Chondrocyte (in vitro differentiated cells): ENCODE results near the gene MYO10. TPM values are rescaled to one million over a fixed set of nuclear protein-coding genes. Genes with fewer than 3 reads are reported as not detected.
A peak's percentile ranks its signal among the peaks of the same experiment; 100 is the strongest.

Source experiments
- DNase-seq: peaks from one replicate; pipeline ENCODE4 v3.0.0; 2021; ENCODE audit warnings: mixed read lengths, low spot score
- H3K27ac Mint-ChIP-seq: one replicate; pipeline ENCODE4 v1.8.0; 2021; ENCODE audit warnings: mild to moderate bottlenecking, moderate library complexity, mixed read lengths; ENCODE audit not compliant: unreplicated experiment
- H3K27me3 Mint-ChIP-seq: 2 replicates; pipeline ENCODE4 v1.8.0; 2021; ENCODE audit warnings: low read depth, mixed read lengths
- H3K36me3 Mint-ChIP-seq: 2 replicates; pipeline ENCODE4 v1.8.0; 2021; ENCODE audit warnings: low read depth, mixed read lengths
- H3K4me1 Mint-ChIP-seq: 2 replicates; pipeline ENCODE4 v1.8.0; 2021; ENCODE audit warnings: low read depth, mild to moderate bottlenecking, mixed read lengths
- H3K4me3 Mint-ChIP-seq: one replicate; pipeline ENCODE4 v1.8.0; 2021; ENCODE audit warnings: mild to moderate bottlenecking, moderate library complexity, mixed read lengths; ENCODE audit not compliant: unreplicated experiment
- H3K9me3 Mint-ChIP-seq: 2 replicates; pipeline ENCODE4 v1.8.0; 2021; ENCODE audit warnings: low read depth, mixed read lengths
- total RNA-seq: library from RNA; stranded (reverse); gene quantifications from 3 replicates; pipeline ENCODE4 v1.2.1, GENCODE V29; 2021
- TF ChIP-seq, protein P1 (sequence below): fragments of 200-600 bp; sonication (generic); IDR thresholded peaks from 2 replicates; pipeline ENCODE4 v1.5.0; 2021; ENCODE audit warnings: antibody characterized with exemption, mild to moderate bottlenecking, moderate library complexity

Gene MYO10
- total RNA-seq, 1 donor from 2014 or later: 51.9 TPM

GRCh38 chr5:16750445-16750844 lies 185.6 kb downstream of the MYO10 start:
- no peak for DNase-seq
- H3K9me3 Mint-ChIP-seq: no peaks in the 10 kb centered on the region
- no peak overlapping the region for H3K4me3 Mint-ChIP-seq
- H3K36me3 Mint-ChIP-seq: peaks cover 15% of the 10 kb centered on the region
- H3K27ac Mint-ChIP-seq: no peak overlapping the region
- TF ChIP-seq, protein P1, sequence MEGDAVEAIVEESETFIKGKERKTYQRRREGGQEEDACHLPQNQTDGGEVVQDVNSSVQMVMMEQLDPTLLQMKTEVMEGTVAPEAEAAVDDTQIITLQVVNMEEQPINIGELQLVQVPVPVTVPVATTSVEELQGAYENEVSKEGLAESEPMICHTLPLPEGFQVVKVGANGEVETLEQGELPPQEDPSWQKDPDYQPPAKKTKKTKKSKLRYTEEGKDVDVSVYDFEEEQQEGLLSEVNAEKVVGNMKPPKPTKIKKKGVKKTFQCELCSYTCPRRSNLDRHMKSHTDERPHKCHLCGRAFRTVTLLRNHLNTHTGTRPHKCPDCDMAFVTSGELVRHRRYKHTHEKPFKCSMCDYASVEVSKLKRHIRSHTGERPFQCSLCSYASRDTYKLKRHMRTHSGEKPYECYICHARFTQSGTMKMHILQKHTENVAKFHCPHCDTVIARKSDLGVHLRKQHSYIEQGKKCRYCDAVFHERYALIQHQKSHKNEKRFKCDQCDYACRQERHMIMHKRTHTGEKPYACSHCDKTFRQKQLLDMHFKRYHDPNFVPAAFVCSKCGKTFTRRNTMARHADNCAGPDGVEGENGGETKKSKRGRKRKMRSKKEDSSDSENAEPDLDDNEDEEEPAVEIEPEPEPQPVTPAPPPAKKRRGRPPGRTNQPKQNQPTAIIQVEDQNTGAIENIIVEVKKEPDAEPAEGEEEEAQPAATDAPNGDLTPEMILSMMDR: no peak
- no peaks in the 10 kb centered on the region for H3K27me3 Mint-ChIP-seq
- H3K4me1 Mint-ChIP-seq: peaks cover 15% of the 10 kb centered on the region

GRCh38 chr5:16749626-16750025 lies 186.5 kb downstream of the MYO10 start:
- Mint-ChIP-seq H3K27ac (no peak overlapping the region), H3K36me3 (peaks cover 13% of the 10 kb centered on the region), H3K4me3 (no peak overlapping the region), H3K4me1 (peaks cover 13% of the 10 kb centered on the region), H3K9me3 (no peaks in the 10 kb centered on the region), H3K27me3 (no peaks in the 10 kb centered on the region)
- TF ChIP-seq, protein P1: no peak
- DNase-seq: no peak

DNA sequence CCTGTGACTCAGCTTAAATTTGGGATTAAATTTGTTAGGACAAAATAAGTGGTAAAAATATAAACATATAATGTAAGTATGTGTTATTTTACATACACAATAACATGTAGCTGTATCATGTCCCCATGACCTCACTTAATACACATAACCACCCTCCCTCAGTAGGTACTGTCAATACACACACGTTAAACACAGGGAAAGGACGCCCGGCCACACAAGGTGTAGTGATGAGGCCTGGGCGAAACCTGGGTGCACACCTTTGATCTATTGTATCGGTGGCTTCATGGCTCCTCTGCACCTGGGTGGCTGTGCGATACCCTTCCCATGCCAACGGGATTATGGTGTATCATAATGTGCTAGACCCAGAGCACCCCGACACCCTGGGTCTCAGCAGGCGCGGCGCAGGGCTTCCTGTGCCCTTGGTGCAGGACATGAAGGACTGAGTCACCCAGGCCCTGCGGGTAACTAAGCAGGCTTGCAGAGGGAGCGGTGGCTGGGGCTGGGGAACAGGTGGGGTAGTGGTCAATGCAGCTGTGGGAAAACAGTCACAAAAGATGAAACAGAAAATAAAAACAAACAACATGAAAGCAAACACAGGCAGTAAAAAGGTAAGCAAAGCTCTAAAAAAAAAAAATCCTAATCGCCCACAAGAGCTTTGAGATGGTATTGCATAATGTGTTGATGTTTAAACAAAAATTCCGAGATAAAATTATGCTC lies 191.8 kb downstream of the MYO10 start:
- H3K4me1 Mint-ChIP-seq: peaks cover 15% of the 10 kb centered on the region
- H3K4me3 Mint-ChIP-seq: no peak overlapping the region
- TF ChIP-seq, protein P1: no peak
- no peak overlapping the region for H3K27ac Mint-ChIP-seq
- H3K27me3 Mint-ChIP-seq: no peaks in the 10 kb centered on the region
- DNase-seq: no peak
- H3K9me3 Mint-ChIP-seq: no peaks in the 10 kb centered on the region
- peaks cover 18% of the 10 kb centered on the region for H3K36me3 Mint-ChIP-seq

DNA sequence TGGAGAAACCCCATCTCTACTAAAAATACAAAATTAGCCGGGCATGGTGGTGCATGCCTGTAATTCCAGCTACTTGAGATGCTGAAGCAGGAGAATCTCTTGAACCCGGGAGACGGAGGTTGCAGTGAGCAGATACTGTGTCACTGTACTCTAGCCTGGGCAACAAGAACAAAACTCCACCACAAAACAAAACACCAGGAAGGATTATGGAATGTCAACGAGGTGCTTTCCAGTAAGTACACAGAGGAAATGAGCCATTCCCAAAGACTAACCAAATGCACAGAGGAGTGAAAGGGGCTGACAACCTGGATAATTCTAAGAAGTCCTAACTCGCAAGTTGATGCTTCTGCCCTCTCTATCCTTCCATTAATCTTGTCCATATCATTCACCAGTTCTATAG lies 193.2 kb downstream of the MYO10 start:
- DNase-seq: no peak
- Mint-ChIP-seq H3K36me3 (peaks cover 16% of the 10 kb centered on the region), H3K27me3 (no peaks in the 10 kb centered on the region), H3K4me3 (no peak overlapping the region), H3K9me3 (no peaks in the 10 kb centered on the region), H3K27ac (peak overlapping the region; percentile 2), H3K4me1 (peaks cover 21% of the 10 kb centered on the region)
- TF ChIP-seq, protein P1: no peak

DNA sequence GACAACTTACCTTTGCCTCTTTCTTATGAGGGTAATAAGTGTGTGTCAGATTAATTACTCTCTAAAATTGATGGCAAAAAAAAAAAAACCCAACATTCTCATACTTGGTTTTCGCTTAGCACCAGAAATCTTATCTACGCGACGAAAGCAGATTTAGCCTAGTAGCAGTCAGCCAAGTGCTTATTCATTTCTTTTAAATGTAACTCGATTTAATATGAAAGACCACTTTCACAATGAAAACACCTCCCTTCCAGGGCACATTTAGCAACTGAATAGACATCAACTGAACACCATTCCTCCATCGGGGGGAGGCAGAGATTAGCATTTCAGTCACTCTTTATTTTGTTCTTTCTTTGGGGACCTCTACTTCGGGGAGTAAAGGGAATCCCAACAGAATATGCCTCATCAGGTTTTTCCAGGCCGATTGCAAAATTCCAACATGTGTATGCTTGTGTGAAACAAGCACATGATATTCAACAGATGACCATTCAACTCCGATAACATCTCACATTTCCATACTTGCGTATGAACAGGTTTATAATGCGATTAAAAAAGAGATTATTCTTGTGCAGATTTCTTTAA lies 195.2 kb downstream of the MYO10 start:
- Mint-ChIP-seq H3K4me3 (no peak overlapping the region), H3K27me3 (no peaks in the 10 kb centered on the region), H3K36me3 (peaks cover 9% of the 10 kb centered on the region), H3K4me1 (peaks cover 39% of the 10 kb centered on the region), H3K27ac (no peak overlapping the region), H3K9me3 (no peaks in the 10 kb centered on the region)
- no peak for DNase-seq
- TF ChIP-seq, protein P1: peak; percentile 23
